Erythroblast (primary cell): ENCODE measurements around the gene CFLAR.

Experiments used
- GATA1 ChIP-seq: IDR thresholded peaks from 2 replicates; pipeline ENCODE4 v1.6.1; 2011; ENCODE audit warnings: low read depth, mild to moderate bottlenecking, control low read depth, low read length, moderate library complexity
- POLR2A ChIP-seq: IDR thresholded peaks from 2 replicates; pipeline ENCODE4 v1.6.1; 2011; ENCODE audit warnings: mild to moderate bottlenecking, low read length

GRCh38 chr2:201200345-201200744 lies 84.4 kb downstream of the CFLAR start:
- TF ChIP-seq POLR2A (no peak), GATA1 (no peak)
